ENCODE data around the gene PKNOX2.

Gene PKNOX2

GRCh38 chr11:125451400-125452124, 287.0 kb downstream of the PKNOX2 start:
- Histone ChIP-seq H3K4me3 (ENCODE audit: low read length) (no peak overlapping the region), H3K27me3 (ENCODE audit: insufficient read depth, low read length) (no peaks in the 10 kb centered on the region), H3K27ac (ENCODE audit: low read length) (no peak overlapping the region), H3K4me1 (ENCODE audit: insufficient read depth, low read length) (peaks cover 16% of the 10 kb centered on the region; the same call in 1 of the 2 replicates), H3K9me3 (ENCODE audit: insufficient read depth, low read depth, low read length) (no peaks in the 10 kb centered on the region), H3K36me3 (ENCODE audit: insufficient read depth, low read depth, low read length) (peaks cover 40% of the 10 kb centered on the region; the same call in 1 of the 2 replicates), H3K9ac (ENCODE audit: low read depth, low read length) (no peak overlapping the region)

GRCh38 chr11:125452125-125452470, 287.5 kb downstream of the PKNOX2 start:
- H3K9ac ChIP-seq (ENCODE audit: low read depth, low read length) = no peak overlapping the region
- H3K9me3 ChIP-seq (ENCODE audit: insufficient read depth, low read depth, low read length) = no peaks in the 10 kb centered on the region
- no peak overlapping the region for H3K4me3 ChIP-seq (ENCODE audit: low read length)
- peaks cover 35% of the 10 kb centered on the region; the same call in 1 of the 2 replicates for H3K36me3 ChIP-seq (ENCODE audit: insufficient read depth, low read depth, low read length)
- H3K27ac ChIP-seq (ENCODE audit: low read length) = no peak overlapping the region
- no peaks in the 10 kb centered on the region for H3K27me3 ChIP-seq (ENCODE audit: insufficient read depth, low read length)
- H3K4me1 ChIP-seq (ENCODE audit: insufficient read depth, low read length) = peaks cover 16% of the 10 kb centered on the region; the same call in 1 of the 2 replicates

GRCh38 chr11:125454047-125454446, 289.5 kb downstream of the PKNOX2 start:
- H3K27ac ChIP-seq (ENCODE audit: low read length) = no peak overlapping the region
- H3K4me3 ChIP-seq (ENCODE audit: low read length) = no peak overlapping the region
- peaks cover 26% of the 10 kb centered on the region; the same call in 1 of the 2 replicates for H3K36me3 ChIP-seq (ENCODE audit: insufficient read depth, low read depth, low read length)
- peaks cover 16% of the 10 kb centered on the region; the same call in 1 of the 2 replicates for H3K4me1 ChIP-seq (ENCODE audit: insufficient read depth, low read length)
- H3K9me3 ChIP-seq (ENCODE audit: insufficient read depth, low read depth, low read length) = no peaks in the 10 kb centered on the region
- H3K27me3 ChIP-seq (ENCODE audit: insufficient read depth, low read length) = no peaks in the 10 kb centered on the region
- no peak overlapping the region for H3K9ac ChIP-seq (ENCODE audit: low read depth, low read length)

GRCh38 chr11:125455851-125456250, 291.3 kb downstream of the PKNOX2 start:
- no peak overlapping the region for H3K4me3 ChIP-seq (ENCODE audit: low read length)
- H3K36me3 ChIP-seq (ENCODE audit: insufficient read depth, low read depth, low read length) = peaks cover 34% of the 10 kb centered on the region; the same call in 1 of the 2 replicates
- H3K9me3 ChIP-seq (ENCODE audit: insufficient read depth, low read depth, low read length) = no peaks in the 10 kb centered on the region
- H3K4me1 ChIP-seq (ENCODE audit: insufficient read depth, low read length) = peaks cover 16% of the 10 kb centered on the region; the same call in 1 of the 2 replicates
- H3K27ac ChIP-seq (ENCODE audit: low read length) = no peak overlapping the region
- no peaks in the 10 kb centered on the region for H3K27me3 ChIP-seq (ENCODE audit: insufficient read depth, low read length)
- H3K9ac ChIP-seq (ENCODE audit: low read depth, low read length) = no peak overlapping the region

GRCh38 chr11:125457814-125458343, 293.3 kb downstream of the PKNOX2 start:
- Histone ChIP-seq H3K4me3 (ENCODE audit: low read length) (no peak overlapping the region), H3K9me3 (ENCODE audit: insufficient read depth, low read depth, low read length) (no peaks in the 10 kb centered on the region), H3K27ac (ENCODE audit: low read length) (no peak overlapping the region), H3K9ac (ENCODE audit: low read depth, low read length) (no peak overlapping the region), H3K27me3 (ENCODE audit: insufficient read depth, low read length) (no peaks in the 10 kb centered on the region), H3K4me1 (ENCODE audit: insufficient read depth, low read length) (no peaks in the 10 kb centered on the region; the same call in 1 of the 2 replicates), H3K36me3 (ENCODE audit: insufficient read depth, low read depth, low read length) (peaks cover 42% of the 10 kb centered on the region; the same call in 1 of the 2 replicates)

- no peak overlapping the region for H3K27ac ChIP-seq (ENCODE audit: low read length)
- no peak overlapping the region for H3K4me3 ChIP-seq (ENCODE audit: low read length)
- no peaks in the 10 kb centered on the region for H3K9me3 ChIP-seq (ENCODE audit: insufficient read depth, low read depth, low read length)
- no peak overlapping the region for H3K9ac ChIP-seq (ENCODE audit: low read depth, low read length)
- H3K4me1 ChIP-seq (ENCODE audit: insufficient read depth, low read length) = peaks cover 7% of the 10 kb centered on the region; the same call in 1 of the 2 replicates
- no peaks in the 10 kb centered on the region for H3K27me3 ChIP-seq (ENCODE audit: insufficient read depth, low read length)
- peaks cover 31% of the 10 kb centered on the region; the same call in 1 of the 2 replicates for H3K36me3 ChIP-seq (ENCODE audit: insufficient read depth, low read depth, low read length)
These were observed 295.7 kb downstream of the PKNOX2 start for GRCh38 chr11:125460275-125460674.

GRCh38 chr11:125463590-125464269, 299.2 kb downstream of the PKNOX2 start:
- no peak overlapping the region for H3K9ac ChIP-seq (ENCODE audit: low read depth, low read length)
- H3K27me3 ChIP-seq (ENCODE audit: insufficient read depth, low read length) = no peaks in the 10 kb centered on the region
- peaks cover 13% of the 10 kb centered on the region; the same call in 1 of the 2 replicates for H3K4me1 ChIP-seq (ENCODE audit: insufficient read depth, low read length)
- no peak overlapping the region for H3K4me3 ChIP-seq (ENCODE audit: low read length)
- H3K36me3 ChIP-seq (ENCODE audit: insufficient read depth, low read depth, low read length) = peaks cover 21% of the 10 kb centered on the region; the same call in 1 of the 2 replicates
- H3K9me3 ChIP-seq (ENCODE audit: insufficient read depth, low read depth, low read length) = no peaks in the 10 kb centered on the region
- H3K27ac ChIP-seq (ENCODE audit: low read length) = no peak overlapping the region

GRCh38 chr11:125464270-125464662, 299.7 kb downstream of the PKNOX2 start:
- Histone ChIP-seq H3K9me3 (ENCODE audit: insufficient read depth, low read depth, low read length) (no peaks in the 10 kb centered on the region), H3K27me3 (ENCODE audit: insufficient read depth, low read length) (no peaks in the 10 kb centered on the region), H3K4me3 (ENCODE audit: low read length) (no peak overlapping the region), H3K4me1 (ENCODE audit: insufficient read depth, low read length) (peaks cover 13% of the 10 kb centered on the region; the same call in 1 of the 2 replicates), H3K9ac (ENCODE audit: low read depth, low read length) (no peak overlapping the region), H3K36me3 (ENCODE audit: insufficient read depth, low read depth, low read length) (peaks cover 21% of the 10 kb centered on the region; the same call in 1 of the 2 replicates), H3K27ac (ENCODE audit: low read length) (no peak overlapping the region)

GRCh38 chr11:125464666-125465065, 300.1 kb downstream of the PKNOX2 start:
- Histone ChIP-seq H3K27ac (ENCODE audit: low read length) (no peak overlapping the region), H3K9ac (ENCODE audit: low read depth, low read length) (no peak overlapping the region; the same call in 1 of the 2 replicates), H3K27me3 (ENCODE audit: insufficient read depth, low read length) (no peaks in the 10 kb centered on the region), H3K9me3 (ENCODE audit: insufficient read depth, low read depth, low read length) (no peaks in the 10 kb centered on the region), H3K4me3 (ENCODE audit: low read length) (no peak overlapping the region), H3K36me3 (ENCODE audit: insufficient read depth, low read depth, low read length) (peaks cover 19% of the 10 kb centered on the region; the same call in 1 of the 2 replicates), H3K4me1 (ENCODE audit: insufficient read depth, low read length) (peaks cover 13% of the 10 kb centered on the region; the same call in 1 of the 2 replicates)

- H3K27me3 ChIP-seq (ENCODE audit: insufficient read depth, low read length) = no peaks in the 10 kb centered on the region
- no peak overlapping the region; the same call in 1 of the 2 replicates for H3K9ac ChIP-seq (ENCODE audit: low read depth, low read length)
- peaks cover 13% of the 10 kb centered on the region; the same call in 1 of the 2 replicates for H3K36me3 ChIP-seq (ENCODE audit: insufficient read depth, low read depth, low read length)
- H3K4me1 ChIP-seq (ENCODE audit: insufficient read depth, low read length) = peaks cover 13% of the 10 kb centered on the region; the same call in 1 of the 2 replicates
- no peaks in the 10 kb centered on the region for H3K9me3 ChIP-seq (ENCODE audit: insufficient read depth, low read depth, low read length)
- H3K4me3 ChIP-seq (ENCODE audit: low read length) = no peak overlapping the region
- H3K27ac ChIP-seq (ENCODE audit: low read length) = no peak overlapping the region
These were observed 300.7 kb downstream of the PKNOX2 start for GRCh38 chr11:125465255-125465654.

- peaks cover 13% of the 10 kb centered on the region; the same call in 1 of the 2 replicates for H3K4me1 ChIP-seq (ENCODE audit: insufficient read depth, low read length)
- no peaks in the 10 kb centered on the region for H3K27me3 ChIP-seq (ENCODE audit: insufficient read depth, low read length)
- no peaks in the 10 kb centered on the region for H3K9me3 ChIP-seq (ENCODE audit: insufficient read depth, low read depth, low read length)
- no peak overlapping the region for H3K9ac ChIP-seq (ENCODE audit: low read depth, low read length)
- no peak overlapping the region for H3K4me3 ChIP-seq (ENCODE audit: low read length)
- peaks cover 9% of the 10 kb centered on the region; the same call in 1 of the 2 replicates for H3K36me3 ChIP-seq (ENCODE audit: insufficient read depth, low read depth, low read length)
- no peak overlapping the region for H3K27ac ChIP-seq (ENCODE audit: low read length)
These were observed 301.1 kb downstream of the PKNOX2 start for GRCh38 chr11:125465701-125466100.

Measured in iPS-20b (cell line).